WTC11 (cell line): ENCODE data around the gene NAB2. TPM values are rescaled to one million over a fixed set of nuclear protein-coding genes. Genes with fewer than 3 reads are reported as not detected.

Experiments
- ATAC-seq: fragments of 200-7000 bp; cut with Tn5 transposase; 2 replicates; pipeline ENCODE4 v1.10.0; 2021; ENCODE audit warnings: mild to moderate bottlenecking, moderate library complexity
- CTCF ChIA-PET: fragments of 300-600 bp; sonication (Branson Sonifier 250); formaldehyde crosslinking; loops from one replicate; lab custom pipeline; 2021; ENCODE audit warnings: antibody characterized with exemption; lab: Charles Lee
- POLR2A ChIA-PET: fragments of 350-600 bp; sonication (Branson Sonifier 250); formaldehyde crosslinking; loops from one replicate; lab custom pipeline; 2021; ENCODE audit warnings: antibody characterized with exemption; lab: Charles Lee
- DNase-seq: peaks from one replicate; pipeline ENCODE4 v3.0.0; 2021; ENCODE audit warnings: low spot score
- H3K27ac Mint-ChIP-seq: 2 replicates; pipeline ENCODE4 v1.8.0; 2021; ENCODE audit warnings: mixed read lengths
- H3K27me3 Mint-ChIP-seq: 2 replicates; pipeline ENCODE4 v1.8.0; 2021; ENCODE audit warnings: low read depth, mild to moderate bottlenecking, moderate library complexity, mixed read lengths
- H3K36me3 Mint-ChIP-seq: 2 replicates; pipeline ENCODE4 v1.8.0; 2021; ENCODE audit warnings: mixed read lengths
- H3K4me1 Mint-ChIP-seq: 2 replicates; pipeline ENCODE4 v1.8.0; 2022; ENCODE audit warnings: mixed read lengths
- H3K4me3 Mint-ChIP-seq: 2 replicates; pipeline ENCODE4 v1.8.0; 2021; ENCODE audit warnings: mild to moderate bottlenecking, moderate library complexity, mixed read lengths
- H3K9me3 Mint-ChIP-seq: 2 replicates; pipeline ENCODE4 v1.8.0; 2021; ENCODE audit warnings: mixed read lengths
- AR ChIP-seq: fragments of 250-450 bp; sonication (Bioruptor Pico); IDR thresholded peaks from 2 replicates; pipeline ENCODE4 v1.9.0; 2021; ENCODE audit warnings: mild to moderate bottlenecking
- ATF2 ChIP-seq: sonication (generic); formaldehyde crosslinking; IDR thresholded peaks from 2 replicates; pipeline ENCODE4 v1.8.1; 2022; ENCODE audit warnings: low read depth, missing genetic modification reagents, borderline replicate concordance
- CBFB ChIP-seq: sonication (generic); formaldehyde crosslinking; IDR thresholded peaks from 2 replicates; pipeline ENCODE4 v1.8.1; 2022; ENCODE audit warnings: mild to moderate bottlenecking, low read depth, missing genetic modification reagents
- CREM ChIP-seq: sonication (generic); formaldehyde crosslinking; IDR thresholded peaks from 2 replicates; pipeline ENCODE4 v1.8.1; 2022; ENCODE audit warnings: mild to moderate bottlenecking, missing genetic modification reagents, moderate library complexity
- ESRRA ChIP-seq: sonication (generic); formaldehyde crosslinking; IDR thresholded peaks from 2 replicates; pipeline ENCODE4 v1.8.1; 2022; ENCODE audit warnings: mild to moderate bottlenecking, missing genetic modification reagents, borderline replicate concordance
- GRHL2 ChIP-seq: fragments of 250-450 bp; sonication (Bioruptor Pico); IDR thresholded peaks from 2 replicates; pipeline ENCODE4 v1.8.0; 2022; ENCODE audit warnings: mild to moderate bottlenecking, moderate library complexity; ENCODE audit not compliant: insufficient replicate concordance, severe bottlenecking
- GTF2I ChIP-seq: fragments of 250-450 bp; sonication (Bioruptor Pico); conservative IDR thresholded peaks from 2 replicates; pipeline ENCODE4 v1.4.0; 2021; ENCODE audit warnings: mild to moderate bottlenecking
- HMGXB4 ChIP-seq: sonication (generic); formaldehyde crosslinking; IDR thresholded peaks from 2 replicates; pipeline ENCODE4 v1.8.1; 2023; ENCODE audit warnings: mild to moderate bottlenecking, moderate library complexity, missing genetic modification reagents
- NFATC4 ChIP-seq: fragments of 250-450 bp; sonication (Bioruptor Pico); IDR thresholded peaks from 2 replicates; pipeline ENCODE4 v1.9.0; 2021; ENCODE audit warnings: mild to moderate bottlenecking
- PRRX2 ChIP-seq: fragments of 250-450 bp; sonication (Bioruptor Pico); IDR thresholded peaks from 2 replicates; pipeline ENCODE4 v1.8.0; 2021; ENCODE audit warnings: mild to moderate bottlenecking
- SMAD4 ChIP-seq: sonication (generic); formaldehyde crosslinking; IDR thresholded peaks from 2 replicates; pipeline ENCODE4 v1.8.0; 2022; ENCODE audit warnings: mild to moderate bottlenecking, missing genetic modification reagents
- SOX15 ChIP-seq: fragments of 250-450 bp; sonication (Bioruptor Pico); IDR thresholded peaks from 2 replicates; pipeline ENCODE4 v1.9.0; 2021; ENCODE audit warnings: mild to moderate bottlenecking
- STAT6 ChIP-seq: sonication (generic); formaldehyde crosslinking; conservative IDR thresholded peaks from 2 replicates; pipeline ENCODE4 v1.8.1; 2023; ENCODE audit warnings: mild to moderate bottlenecking, low read depth, missing genetic modification reagents, moderate library complexity
- ZNF138 ChIP-seq: sonication (generic); formaldehyde crosslinking; conservative IDR thresholded peaks from 2 replicates; pipeline ENCODE4 v1.8.1; 2022; ENCODE audit warnings: mild to moderate bottlenecking, moderate library complexity, missing genetic modification reagents
- ZNF219 ChIP-seq: sonication (generic); formaldehyde crosslinking; IDR thresholded peaks from 2 replicates; pipeline ENCODE4 v1.8.0; 2023; ENCODE audit warnings: missing genetic modification reagents, mild to moderate bottlenecking, borderline replicate concordance
- ZNF281 ChIP-seq: sonication (generic); formaldehyde crosslinking; IDR thresholded peaks from 2 replicates; pipeline ENCODE4 v1.8.0; 2023; ENCODE audit warnings: mild to moderate bottlenecking, missing genetic modification reagents
- ZNF671 ChIP-seq: fragments of 250-450 bp; sonication (Bioruptor Pico); IDR thresholded peaks from 2 replicates; pipeline ENCODE4 v1.8.0; 2021; ENCODE audit warnings: mild to moderate bottlenecking
- total RNA-seq: library from RNA; stranded (reverse); gene quantifications from 3 replicates; pipeline ENCODE4 v1.2.3, GENCODE V29; 2021

Gene NAB2
- total RNA-seq, 1 experiment from 2014 or later: 20.5 TPM

- no peak for DNase-seq
- no peak for ATAC-seq
- H3K27ac Mint-ChIP-seq: no peak overlapping the region
Observed at GRCh38 chr12:57044468-57044867, 44.4 kb upstream of the NAB2 start.

GRCh38 chr12:57044889-57045288 is 44.0 kb upstream of the NAB2 start:
- CTCF ChIA-PET: no interaction called here
- H3K9me3 Mint-ChIP-seq: no peaks in the 10 kb centered on the region
- TF ChIP-seq GRHL2 (CRISPR knock-in tag) (no peak), AR (CRISPR knock-in tag) (no peak), ZNF219 (no peak), HMGXB4 (CRISPR knock-in tag) (no peak), ZNF671 (no peak), ESRRA (no peak), SOX15 (CRISPR knock-in tag) (no peak), GTF2I (CRISPR knock-in tag) (no peak), PRRX2 (CRISPR knock-in tag) (no peak), ZNF138 (CRISPR knock-in tag) (no peak), CREM (no peak), ZNF281 (CRISPR knock-in tag) (no peak), STAT6 (CRISPR knock-in tag) (no peak), CBFB (CRISPR knock-in tag) (no peak), ATF2 (no peak), NFATC4 (no peak)

More at GRCh38 chr12:57044468-57044867, 44.4 kb upstream of the NAB2 start:
- Mint-ChIP-seq H3K36me3 (no peaks in the 10 kb centered on the region), H3K27me3 (peaks cover 10% of the 10 kb centered on the region; the same call in 1 of the 2 replicates), H3K9me3 (no peaks in the 10 kb centered on the region), H3K4me3 (no peak overlapping the region), H3K4me1 (no peaks in the 10 kb centered on the region)
- POLR2A ChIA-PET: no interaction called here
- CTCF ChIA-PET: no interaction called here
- TF ChIP-seq ZNF281 (CRISPR knock-in tag) (no peak), SMAD4 (CRISPR knock-in tag) (no peak), ZNF219 (no peak)

More at GRCh38 chr12:57044889-57045288, 44.0 kb upstream of the NAB2 start:
- no peak for DNase-seq
- Mint-ChIP-seq H3K4me3 (no peak overlapping the region), H3K4me1 (no peaks in the 10 kb centered on the region), H3K27me3 (peaks cover 10% of the 10 kb centered on the region; the same call in 1 of the 2 replicates), H3K27ac (no peak overlapping the region), H3K36me3 (no peaks in the 10 kb centered on the region)
- ATAC-seq: no peak
- POLR2A ChIA-PET: no interaction called here
